Naive thymus-derived CD4-positive, alpha-beta T cell (primary cell): ENCODE measurements around the gene SLC25A2. TPM values are rescaled to one million over a fixed set of nuclear protein-coding genes. Genes with fewer than 3 reads are reported as not detected.
"Not testable (repeated sequence)": the region's sequence is repeated elsewhere in the genome, so short reads cannot be mapped to it uniquely, and the experiment has no call there.

Experiments
- ATAC-seq: fragments of 150-1000 bp; cut with Tn5 transposase; 2 replicates; pipeline ENCODE4 v1.10.0; 2021; ENCODE audit warnings: mild to moderate bottlenecking, moderate library complexity
- CTCF ChIA-PET: fragments of 350-600 bp; sonication (Branson Sonifier 250); formaldehyde crosslinking; loops from one replicate; lab custom pipeline; 2021; ENCODE audit warnings: antibody characterized with exemption; lab: Charles Lee
- POLR2A ChIA-PET: fragments of 350-600 bp; sonication (Branson Sonifier 250); formaldehyde crosslinking; loops from one replicate; lab custom pipeline; 2021; ENCODE audit warnings: antibody characterized with exemption, inconsistent platforms; lab: Charles Lee
- DNase-seq, 9 donors: peaks; one replicate each; pipeline versions ENCODE4 v3.0.0 to v3.0.0-alpha.2; 2020 to 2022; ENCODE audit warnings: mixed read lengths in 1 of 9
- H3K27ac ChIP-seq: one replicate; pipeline ENCODE4 v1.7.0; 2013; ENCODE audit warnings: mild to moderate bottlenecking, low read depth, low read length, moderate library complexity
- H3K27me3 ChIP-seq, 2 donors: one replicate each; pipeline ENCODE4 v1.7.0; 2013; ENCODE audit warnings: low read length in 2 of 2, mild to moderate bottlenecking in 2 of 2, moderate library complexity in 2 of 2; ENCODE audit not compliant: control insufficient read depth in 2 of 2, insufficient read depth in 2 of 2
- H3K36me3 ChIP-seq, 3 experiments: 1 replicate in 2 of 3; 2 replicates in 1 of 3; pipeline ENCODE4 v1.7.0; 2013; ENCODE audit warnings: low read length in 3 of 3, mild to moderate bottlenecking in 3 of 3, moderate library complexity in 1 of 3; ENCODE audit not compliant: insufficient read depth in 3 of 3, control insufficient read depth in 2 of 3
- H3K4me1 ChIP-seq, 2 donors: one replicate each; pipeline ENCODE4 v1.7.0; 2013; ENCODE audit warnings: low read length in 2 of 2, mild to moderate bottlenecking in 2 of 2, moderate library complexity in 1 of 2; ENCODE audit not compliant: control insufficient read depth in 2 of 2, insufficient read depth in 2 of 2
- H3K4me3 ChIP-seq: 2 replicates; pipeline ENCODE4 v1.7.0; 2013; ENCODE audit warnings: mild to moderate bottlenecking, low read length
- H3K9me3 ChIP-seq, 3 experiments: 1 replicate in 2 of 3; 2 replicates in 1 of 3; pipeline ENCODE4 v1.7.0; 2013; ENCODE audit warnings: low read length in 3 of 3; ENCODE audit not compliant: control insufficient read depth in 2 of 3
- H3K27ac Mint-ChIP-seq, 9 donors: one replicate each; pipeline ENCODE4 v1.8.0; 2020 to 2022; ENCODE audit warnings: mixed read lengths in 9 of 9, mild to moderate bottlenecking in 8 of 9, moderate library complexity in 5 of 9, inconsistent platforms in 2 of 9
- H3K27me3 Mint-ChIP-seq, 5 donors: one replicate each; pipeline ENCODE4 v1.8.0; 2021 to 2022; ENCODE audit warnings: mixed read lengths in 5 of 5, mild to moderate bottlenecking in 1 of 5
- H3K36me3 Mint-ChIP-seq, 5 donors: one replicate each; pipeline ENCODE4 v1.8.0; 2020 to 2022; ENCODE audit warnings: mixed read lengths in 5 of 5, mild to moderate bottlenecking in 3 of 5, inconsistent platforms in 1 of 5
- H3K4me1 Mint-ChIP-seq, 7 donors: one replicate each; pipeline ENCODE4 v1.8.0; 2020 to 2022; ENCODE audit warnings: mixed read lengths in 7 of 7, mild to moderate bottlenecking in 3 of 7, inconsistent platforms in 1 of 7
- H3K4me3 Mint-ChIP-seq, 10 donors: one replicate each; pipeline ENCODE4 v1.8.0; 2020 to 2022; ENCODE audit warnings: mild to moderate bottlenecking in 10 of 10, mixed read lengths in 10 of 10, moderate library complexity in 6 of 10, inconsistent platforms in 2 of 10
- H3K9me3 Mint-ChIP-seq, 11 donors: one replicate each; pipeline ENCODE4 v1.8.0; 2020 to 2022; ENCODE audit warnings: mixed read lengths in 11 of 11, mild to moderate bottlenecking in 4 of 11, inconsistent platforms in 1 of 11, moderate library complexity in 1 of 11
- intact Hi-C, 2 donors: fragments of 100-400 bp; cut with micrococcal nuclease; formaldehyde crosslinking; loops; one replicate each; pipeline ENCODE4 v1.15.1; 2023
- polyA plus RNA-seq, 2 donors: library from polyadenylated mRNA; unstranded; fragments of 300-500 nt; fragmentation: Illumina TruSeq; gene quantifications; one replicate each; pipeline ENCODE4 v1.2.3, GENCODE V29; 2021
- total RNA-seq, 6 experiments: library from RNA in 5 of 6; stranded (reverse) in 5 of 6; gene quantifications; 1 replicate in 5 of 6; 2 replicates in 1 of 6; pipeline ENCODE4 v1.2.3 and lab custom pipeline; 2021 to 2026

SLC25A2 gene
- total RNA-seq (1 to 10 TPM in 1 of 5 experiments, under 1 TPM in 4; 0.27 to 1.1 (median 0.41) TPM), polyA plus RNA-seq (under 1 TPM in 1 of 2 donors, not detected in 1; 0.34 TPM), total RNA-seq (lab: John Stamatoyannopoulos, UW) (1.3 reads per million, percentile 2 among the genes with 10 or more reads in this experiment)

- Mint-ChIP-seq H3K27me3 (no peaks in the 10 kb centered on the region), H3K4me1 (no peaks in the 10 kb centered on the region), H3K27ac (peak within 1 kb of the TSS in 1 of 9 donors; percentile 29), H3K9me3 (peaks cover 7 to 97% (median 63%) of the 10 kb centered on the region in 11 donors), H3K36me3 (peaks cover 2 to 34% (median 24%) of the 10 kb centered on the region in 5 donors), H3K4me3 (peak within 1 kb of the TSS in 2 of 10 donors; percentile 21 to 26)
- ChIA-PET CTCF (interaction anchor here (0.6 kb wide), 1 partner anchor 215 kb away, joined by 3 read pairs; no protein-coding TSS in a partner anchor), POLR2A (no interaction called here)
- no peaks in the 10 kb centered on the region for H3K36me3 ChIP-seq
- peaks cover 4 to 85% (median 25%) of the 10 kb centered on the region in 3 experiments for H3K9me3 ChIP-seq
- DNase-seq (no peak), ATAC-seq (no peak)
- no peaks in the 10 kb centered on the region for H3K4me1 ChIP-seq
- H3K4me3 ChIP-seq, result no peak within 1 kb of the TSS
- intact Hi-C loops, result no loop called here
- H3K27ac ChIP-seq, result no peak within 1 kb of the TSS
- no peaks in the 10 kb centered on the region for H3K27me3 ChIP-seq
Observed at GRCh38 chr5:141303756-141304155, at the start of gene SLC25A2. Gene SLC25A2, minus strand, starts transcription at chr5:141304049. Its CDS starts 184 bp downstream, at chr5:141303865.

GRCh38 chr5:141351591-141351990 lies 47.7 kb upstream of the SLC25A2 start:
- CTCF ChIA-PET, result no interaction called here
- DNase-seq (no peak), ATAC-seq (no peak)
- Histone ChIP-seq H3K27me3 (peaks cover 3 to 5% of the 10 kb centered on the region in 2 donors), H3K4me1 (no peaks in the 10 kb centered on the region), H3K4me3 (no peak overlapping the region), H3K36me3 (no peaks in the 10 kb centered on the region), H3K27ac (no peak overlapping the region), H3K9me3 (peaks cover 0 to 46% (median 0%) of the 10 kb centered on the region in 3 experiments)
- Mint-ChIP-seq H3K9me3 (peaks cover 6 to 93% (median 51%) of the 10 kb centered on the region in 11 donors), H3K4me3 (no peak overlapping the region), H3K4me1 (peaks cover 0 to 3% (median 0%) of the 10 kb centered on the region in 7 donors), H3K27ac (no peak overlapping the region), H3K36me3 (peaks cover 0 to 36% (median 5%) of the 10 kb centered on the region in 5 donors), H3K27me3 (peaks cover 28 to 91% (median 86%) of the 10 kb centered on the region in 5 donors)
- POLR2A ChIA-PET, result no interaction called here
- intact Hi-C loops, result no loop called here

GRCh38 chr5:141349917-141350619 lies 46.2 kb upstream of the SLC25A2 start, which contains the start of gene PCDHGB1:
Gene PCDHGB1, plus strand, starts transcription at chr5:141350099. Its CDS starts 162 bp downstream, at chr5:141350261.
- ChIA-PET POLR2A (no interaction called here), CTCF (no interaction called here)
- Histone ChIP-seq H3K27ac (no peak within 1 kb of the TSS), H3K4me1 (no peaks in the 10 kb centered on the region), H3K36me3 (no peaks in the 10 kb centered on the region), H3K4me3 (no peak within 1 kb of the TSS), H3K9me3 (peaks cover 0 to 36% (median 0%) of the 10 kb centered on the region in 3 experiments), H3K27me3 (peaks cover 3 to 5% of the 10 kb centered on the region in 2 donors)
- peak within 1 kb of the TSS in 6 of 10 donors; percentile 2 to 79 (median 59) for H3K4me3 Mint-ChIP-seq
- peaks cover 7 to 90% (median 48%) of the 10 kb centered on the region in 11 donors for H3K9me3 Mint-ChIP-seq
- intact Hi-C loops, result no loop called here
- peaks cover 0 to 3% (median 0%) of the 10 kb centered on the region in 7 donors for H3K4me1 Mint-ChIP-seq
- peak within 1 kb of the TSS in 1 of 9 donors; percentile 42 for H3K27ac Mint-ChIP-seq
- H3K36me3 Mint-ChIP-seq, result peaks cover 0 to 41% (median 7%) of the 10 kb centered on the region in 5 donors
- DNase-seq (peak in 2 of 9 donors; percentile 18 to 28), ATAC-seq (peak; percentile 47)
- H3K27me3 Mint-ChIP-seq, result peaks cover 23 to 86% (median 83%) of the 10 kb centered on the region in 5 donors

GRCh38 chr5:141346017-141346416 lies 42.2 kb upstream of the SLC25A2 start:
- H3K9me3 ChIP-seq, result peaks cover 0 to 27% (median 0%) of the 10 kb centered on the region in 3 experiments
- H3K4me1 Mint-ChIP-seq, H3K27ac ChIP-seq, intact Hi-C loops, CTCF ChIA-PET, H3K27ac Mint-ChIP-seq, H3K4me1 ChIP-seq, POLR2A ChIA-PET, H3K4me3 Mint-ChIP-seq, H3K4me3 ChIP-seq, H3K36me3 ChIP-seq, DNase-seq, ATAC-seq: not testable (repeated sequence)
- peaks cover 3 to 12% of the 10 kb centered on the region in 2 donors for H3K27me3 ChIP-seq
- peaks cover 18 to 91% (median 87%) of the 10 kb centered on the region in 5 donors for H3K27me3 Mint-ChIP-seq
- H3K36me3 Mint-ChIP-seq, result peaks cover 0 to 50% (median 7%) of the 10 kb centered on the region in 5 donors
- H3K9me3 Mint-ChIP-seq, result peaks cover 8 to 94% (median 58%) of the 10 kb centered on the region in 11 donors

GRCh38 chr5:141345327-141345726 lies 41.5 kb upstream of the SLC25A2 start:
- H3K36me3 ChIP-seq, result no peaks in the 10 kb centered on the region
- peaks cover 0 to 23% (median 0%) of the 10 kb centered on the region in 3 experiments for H3K9me3 ChIP-seq
- H3K27ac ChIP-seq, result no peak overlapping the region
- POLR2A ChIA-PET, result no interaction called here
- H3K4me3 ChIP-seq, result no peak overlapping the region
- peak overlapping the region in 1 of 10 donors; percentile 34 for H3K4me3 Mint-ChIP-seq
- peaks cover 0 to 3% (median 0%) of the 10 kb centered on the region in 7 donors for H3K4me1 Mint-ChIP-seq
- DNase-seq (no peak), ATAC-seq (no peak)
- peaks cover 3 to 7% of the 10 kb centered on the region in 2 donors for H3K27me3 ChIP-seq
- no peaks in the 10 kb centered on the region for H3K4me1 ChIP-seq
- peaks cover 9 to 91% (median 55%) of the 10 kb centered on the region in 11 donors for H3K9me3 Mint-ChIP-seq
- CTCF ChIA-PET, result no interaction called here
- H3K27me3 Mint-ChIP-seq, result peaks cover 17 to 89% (median 84%) of the 10 kb centered on the region in 5 donors
- no peak overlapping the region for H3K27ac Mint-ChIP-seq
- intact Hi-C loops, result no loop called here
- peaks cover 0 to 45% (median 8%) of the 10 kb centered on the region in 5 donors for H3K36me3 Mint-ChIP-seq

- no peak overlapping the region for H3K4me3 ChIP-seq
- peaks cover 3 to 11% of the 10 kb centered on the region in 2 donors for H3K27me3 ChIP-seq
- ATAC-seq (no peak), DNase-seq (no peak)
- no peaks in the 10 kb centered on the region for H3K4me1 ChIP-seq
- peak overlapping the region in 7 of 10 donors; percentile 48 to 76 (median 57) for H3K4me3 Mint-ChIP-seq
- POLR2A ChIA-PET, result no interaction called here
- no peak overlapping the region for H3K27ac ChIP-seq
- peaks cover 20 to 82% (median 81%) of the 10 kb centered on the region in 5 donors for H3K27me3 Mint-ChIP-seq
- intact Hi-C loops, result loop anchor here in 1 of 2 donors (5.0 kb wide), 1 partner anchor 213 kb away; no protein-coding TSS in a partner anchor
- CTCF ChIA-PET, result no interaction called here
- H3K9me3 Mint-ChIP-seq, result peaks cover 12 to 91% (median 63%) of the 10 kb centered on the region in 11 donors
- H3K4me1 Mint-ChIP-seq, result no peaks in the 10 kb centered on the region
- no peaks in the 10 kb centered on the region for H3K36me3 ChIP-seq
- peaks cover 4 to 43% (median 10%) of the 10 kb centered on the region in 5 donors for H3K36me3 Mint-ChIP-seq
- no peak overlapping the region for H3K27ac Mint-ChIP-seq
- H3K9me3 ChIP-seq, result peaks cover 0 to 29% (median 0%) of the 10 kb centered on the region in 3 experiments
Observed at GRCh38 chr5:141343953-141344463, 40.2 kb upstream of the SLC25A2 start.
